Esophagus (tissue), 2 donors: Measurements from ENCODE around the gene TEAD4. TPM values are rescaled to one million over a fixed set of nuclear protein-coding genes. Genes with fewer than 3 reads are reported as not detected.

Experiments
- H3K27ac ChIP-seq, 2 donors: one replicate each; pipeline ENCODE4 v1.5.1; 2013; ENCODE audit warnings: low read depth in 2 of 2, mild to moderate bottlenecking in 2 of 2, inconsistent platforms in 1 of 2, low read length in 1 of 2, moderate library complexity in 1 of 2
- H3K27me3 ChIP-seq, 2 donors: one replicate each; pipeline ENCODE4 v1.6.1; 2013; ENCODE audit warnings: low read length in 2 of 2, control low read depth in 1 of 2, mild to moderate bottlenecking in 1 of 2; ENCODE audit not compliant: insufficient read depth in 2 of 2, control insufficient read depth in 1 of 2
- H3K36me3 ChIP-seq, 2 donors: one replicate each; pipeline ENCODE4 v1.6.1; 2013; ENCODE audit warnings: low read length in 1 of 2; ENCODE audit not compliant: control insufficient read depth in 2 of 2, insufficient read depth in 2 of 2
- H3K4me1 ChIP-seq, 2 donors: one replicate each; pipeline ENCODE4 v1.6.1; 2013; ENCODE audit warnings: low read length in 1 of 2; ENCODE audit not compliant: control insufficient read depth in 2 of 2, insufficient read depth in 2 of 2
- H3K4me3 ChIP-seq, 2 donors: one replicate each; pipeline ENCODE4 v1.5.1; 2013; ENCODE audit warnings: low read length in 2 of 2, mild to moderate bottlenecking in 2 of 2, low read depth in 1 of 2, moderate library complexity in 1 of 2
- H3K9me3 ChIP-seq, 2 donors: one replicate each; pipeline ENCODE4 v1.6.1; 2013; ENCODE audit warnings: mild to moderate bottlenecking in 2 of 2, low read depth in 1 of 2, low read length in 1 of 2, moderate library complexity in 1 of 2; ENCODE audit not compliant: control insufficient read depth in 2 of 2, insufficient read depth in 1 of 2
- WGBS, 2 donors: extraction: QIAGEN DNeasy Blood & Tissue Kit; methylation state at CpG; one replicate each; pipeline ENCODE4 v1.1.7; 2013; 5-methylcytosine and 5-hydroxymethylcytosine counted together
- polyA plus RNA-seq, 2 donors: library from polyadenylated mRNA; stranded (reverse); fragments of 200-250 nt; gene quantifications; one replicate each; pipeline ENCODE4 v1.2.3, GENCODE V29; 2013
- donor health status: healthy with polysubstance abuse.
- donor health status: Bipolar disorder and iron deficiency.

Gene TEAD4
- polyA plus RNA-seq, 2 donors: 4.2 to 8.5 TPM

- H3K4me3 ChIP-seq: peak overlapping the region; percentile 65 to 81
- no peaks in the 10 kb centered on the region for H3K36me3 ChIP-seq
- no peaks in the 10 kb centered on the region for H3K27me3 ChIP-seq
- peak overlapping the region; percentile 67 to 87 for H3K27ac ChIP-seq
- H3K9me3 ChIP-seq: no peaks in the 10 kb centered on the region
- 1 to 2% methylated on average over 18 to 32 of the region's 32 CpGs for WGBS, 2 donors
- peaks cover 2 to 6% of the 10 kb centered on the region in 2 donors for H3K4me1 ChIP-seq
These were observed 118.4 kb downstream of the TEAD4 start for GRCh38 chr12:3077572-3078081.

GRCh38 chr12:3078086-3078820, 119.1 kb downstream of the TEAD4 start:
- 37 to 50% methylated on average over 10 of the region's 10 CpGs for WGBS, 2 donors
- H3K9me3 ChIP-seq: no peaks in the 10 kb centered on the region
- no peak overlapping the region for H3K27ac ChIP-seq
- no peaks in the 10 kb centered on the region for H3K36me3 ChIP-seq
- H3K27me3 ChIP-seq: no peaks in the 10 kb centered on the region
- H3K4me3 ChIP-seq: peak overlapping the region in 1 of 2 donors; percentile 81
- peaks cover 2 to 6% of the 10 kb centered on the region in 2 donors for H3K4me1 ChIP-seq

GRCh38 chr12:3081091-3081490, 121.9 kb downstream of the TEAD4 start:
- peak overlapping the region in 1 of 2 donors; percentile 6 for H3K27ac ChIP-seq
- 61 to 67% methylated on average over 9 of the region's 9 CpGs for WGBS, 2 donors

GRCh38 chr12:3081886-3082285, 122.7 kb downstream of the TEAD4 start:
- H3K36me3 ChIP-seq: no peaks in the 10 kb centered on the region
- peaks cover 2 to 11% of the 10 kb centered on the region in 2 donors for H3K4me1 ChIP-seq
- no peaks in the 10 kb centered on the region for H3K9me3 ChIP-seq
- no peak overlapping the region for H3K4me3 ChIP-seq
- WGBS, 2 donors: 58 to 70% methylated on average over 7 of the region's 7 CpGs
- H3K27ac ChIP-seq: no peak overlapping the region
- no peaks in the 10 kb centered on the region for H3K27me3 ChIP-seq

More at GRCh38 chr12:3081091-3081490, 121.9 kb downstream of the TEAD4 start:
- no peaks in the 10 kb centered on the region for H3K36me3 ChIP-seq
- no peak overlapping the region for H3K4me3 ChIP-seq
- H3K27me3 ChIP-seq: no peaks in the 10 kb centered on the region
- H3K9me3 ChIP-seq: no peaks in the 10 kb centered on the region
- H3K4me1 ChIP-seq: peaks cover 2 to 11% of the 10 kb centered on the region in 2 donors

GRCh38 chr12:3083241-3083920, 124.2 kb downstream of the TEAD4 start:
- Histone ChIP-seq H3K9me3 (no peaks in the 10 kb centered on the region), H3K27ac (peak overlapping the region; percentile 17), H3K27me3 (no peaks in the 10 kb centered on the region), H3K36me3 (no peaks in the 10 kb centered on the region), H3K4me1 (peaks cover 2 to 11% of the 10 kb centered on the region in 2 donors), H3K4me3 (no peak overlapping the region)
- 71 to 75% methylated on average over 6 of the region's 6 CpGs for WGBS, 2 donors

GRCh38 chr12:3083921-3084347, 124.7 kb downstream of the TEAD4 start:
- H3K36me3 ChIP-seq: no peaks in the 10 kb centered on the region
- H3K9me3 ChIP-seq: no peaks in the 10 kb centered on the region
- H3K4me1 ChIP-seq: peaks cover 2 to 11% of the 10 kb centered on the region in 2 donors
- H3K27me3 ChIP-seq: no peaks in the 10 kb centered on the region
- H3K4me3 ChIP-seq: no peak overlapping the region
- no peak overlapping the region for H3K27ac ChIP-seq
- WGBS, 2 donors: 78 to 89% methylated on average over 5 of the region's 5 CpGs

- no peak overlapping the region for H3K27ac ChIP-seq
- H3K36me3 ChIP-seq: no peaks in the 10 kb centered on the region
- H3K27me3 ChIP-seq: no peaks in the 10 kb centered on the region
- peaks cover 2 to 11% of the 10 kb centered on the region in 2 donors for H3K4me1 ChIP-seq
- no peaks in the 10 kb centered on the region for H3K9me3 ChIP-seq
- no peak overlapping the region for H3K4me3 ChIP-seq
- WGBS, 2 donors: 90 to 92% methylated on average over 12 of the region's 12 CpGs
These were observed 125.5 kb downstream of the TEAD4 start for GRCh38 chr12:3084742-3085141.

GRCh38 chr12:3085341-3086139, 126.3 kb downstream of the TEAD4 start:
- no peaks in the 10 kb centered on the region for H3K9me3 ChIP-seq
- no peaks in the 10 kb centered on the region for H3K27me3 ChIP-seq
- H3K27ac ChIP-seq: peak overlapping the region; percentile 17 to 26
- H3K4me3 ChIP-seq: no peak overlapping the region
- WGBS, 2 donors: 62 to 64% methylated on average over 19 of the region's 19 CpGs
- peaks cover 2 to 11% of the 10 kb centered on the region in 2 donors for H3K4me1 ChIP-seq
- H3K36me3 ChIP-seq: peaks cover 0 to 3% of the 10 kb centered on the region in 2 donors

- H3K36me3 ChIP-seq: peaks cover 0 to 3% of the 10 kb centered on the region in 2 donors
- H3K27ac ChIP-seq: peak overlapping the region; percentile 17 to 26
- no peaks in the 10 kb centered on the region for H3K27me3 ChIP-seq
- peaks cover 2 to 8% of the 10 kb centered on the region in 2 donors for H3K4me1 ChIP-seq
- H3K4me3 ChIP-seq: no peak overlapping the region
- H3K9me3 ChIP-seq: no peaks in the 10 kb centered on the region
- WGBS, 2 donors: 52 to 69% methylated on average over 4 of the region's 4 CpGs
These were observed 127.0 kb downstream of the TEAD4 start for GRCh38 chr12:3086211-3086610.
